GM21723 (cell line): Measurements from ENCODE around the gene SMIM38.

Source experiments
- ATAC-seq: cut with Tn5 transposase; IDR thresholded peaks from one replicate; pipeline ENCODE4 v1.9.1; 2021; ENCODE audit warnings: mild to moderate bottlenecking, moderate library complexity; ENCODE audit not compliant: unreplicated experiment

The SMIM38 gene

DNA sequence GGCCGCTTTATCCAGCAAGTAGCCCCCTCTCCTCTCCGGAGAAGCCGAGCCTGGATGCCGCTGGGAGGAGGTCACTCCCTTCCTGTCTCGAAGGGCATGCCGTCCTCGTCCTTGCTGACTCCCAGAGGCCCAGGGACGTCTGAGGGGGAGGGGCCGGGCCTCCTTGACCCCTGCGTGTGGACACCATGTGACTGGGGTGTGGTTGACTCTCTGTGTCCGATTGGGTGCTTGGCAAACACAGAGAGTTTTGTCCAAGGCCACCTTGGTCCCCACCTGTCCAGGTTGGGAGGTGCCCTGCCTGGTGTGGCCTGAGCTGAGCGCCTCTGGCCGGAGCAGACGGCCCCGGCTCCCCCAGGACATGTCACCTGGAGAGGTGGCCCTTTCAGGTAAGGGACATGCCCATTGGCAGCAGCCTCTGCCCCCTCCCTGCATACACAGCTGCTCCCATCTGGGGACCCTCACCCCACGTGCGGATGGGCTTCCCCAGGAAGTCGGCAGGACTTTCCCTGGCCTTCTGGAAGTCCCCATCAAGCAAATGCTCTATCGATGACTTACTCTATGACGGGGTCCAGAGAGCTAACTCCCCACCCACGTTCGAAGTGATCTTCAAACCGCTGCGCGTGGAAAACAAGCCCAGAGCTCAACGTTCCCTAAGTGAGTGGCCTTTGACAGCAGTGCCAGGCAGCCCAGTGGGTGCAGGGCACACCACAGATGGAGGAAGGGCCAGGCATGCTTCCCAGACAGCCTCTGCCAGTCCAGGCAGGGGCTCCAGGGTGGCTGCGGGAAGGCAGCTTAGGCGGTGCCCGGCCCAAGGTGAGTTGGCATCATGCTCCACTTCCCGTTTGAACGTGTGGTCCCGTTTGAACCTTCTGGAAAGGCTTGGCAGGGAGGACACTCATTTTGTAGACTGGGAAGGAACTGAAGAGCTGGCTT is at the start of gene SMIM38:
TSS of gene SMIM38 (plus strand) at position 634 of the 933 bp plus-strand sequence. CDS start 1,912 bp downstream, outside the sequence.
- no peak for ATAC-seq

DNA sequence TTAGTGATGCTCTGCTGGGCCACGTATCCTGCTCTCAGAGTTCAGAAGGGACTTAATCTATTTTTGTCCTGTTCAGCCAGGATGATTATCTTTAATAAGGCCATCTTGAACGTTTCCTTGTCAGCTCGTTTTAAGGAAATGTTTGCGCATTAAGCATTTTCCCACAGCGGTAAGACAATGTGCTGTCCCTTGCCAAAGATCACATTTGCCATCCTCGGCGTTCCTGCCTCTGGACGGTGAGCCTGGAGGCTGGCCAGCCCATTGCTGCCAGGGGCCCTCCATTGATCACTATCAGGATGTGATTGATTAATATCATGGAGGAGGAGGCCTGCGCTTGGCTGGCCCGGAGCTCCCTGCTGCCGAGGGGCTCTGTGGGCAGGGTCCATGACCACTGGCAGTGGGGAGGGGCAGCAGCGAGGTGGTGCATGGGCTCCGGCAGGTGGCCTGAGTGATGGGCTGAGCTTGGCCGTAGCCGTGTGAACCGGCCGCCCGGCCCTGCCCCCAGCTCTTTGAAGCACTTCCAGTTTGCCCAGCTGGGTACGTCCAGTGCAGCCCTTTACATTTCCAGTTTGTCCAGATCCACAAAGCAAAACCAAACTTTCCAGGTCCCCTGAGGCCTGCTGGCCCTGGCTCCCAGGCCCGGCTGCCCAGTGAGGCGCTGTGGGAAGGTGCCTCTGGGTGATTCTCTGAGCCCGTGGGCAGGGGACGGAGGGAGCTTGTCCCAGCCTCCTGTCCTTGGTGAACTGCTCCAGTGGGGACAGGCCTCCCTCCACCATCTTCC is 49.5 kb upstream of the SMIM38 start:
- no peak for ATAC-seq

DNA sequence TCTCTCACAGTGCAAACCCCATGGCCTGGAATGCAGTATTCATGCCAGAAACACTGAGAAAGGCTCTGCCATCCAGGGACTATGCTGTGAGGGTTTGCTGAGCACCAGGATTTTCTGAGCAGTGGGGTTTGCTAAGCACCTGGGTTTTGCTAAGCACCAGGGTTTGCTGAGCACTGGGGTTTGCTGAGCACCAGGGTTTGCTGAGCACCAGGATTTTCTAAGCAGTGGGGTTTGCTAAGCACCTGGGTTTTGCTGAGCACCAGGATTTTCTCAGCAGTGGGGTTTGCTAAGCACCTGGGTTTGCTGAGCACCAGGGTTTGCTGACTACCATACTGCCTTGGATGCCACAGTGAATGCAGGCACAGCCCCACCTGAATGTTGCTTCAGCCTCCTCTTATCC is 48.3 kb upstream of the SMIM38 start:
- ATAC-seq, result no peak

DNA sequence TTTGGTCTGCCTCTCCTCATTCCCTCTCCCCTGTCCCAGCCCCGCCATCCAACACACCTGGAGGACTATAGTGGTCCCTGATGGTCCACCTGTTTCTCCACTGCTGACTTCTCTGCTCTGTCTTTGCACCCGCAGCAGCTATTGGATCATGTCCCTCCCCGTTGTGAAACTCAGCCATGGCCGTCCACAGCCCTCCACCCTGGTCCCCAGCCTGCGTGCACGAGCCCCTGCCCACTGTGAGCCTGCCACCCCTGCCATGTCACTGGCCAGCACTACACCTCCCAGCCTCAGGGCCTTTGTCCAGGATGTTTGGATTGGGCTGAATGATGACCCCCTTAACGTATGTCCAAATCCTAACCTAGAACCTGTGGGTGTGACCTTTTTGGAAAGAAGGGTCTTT is 47.7 kb upstream of the SMIM38 start:
- ATAC-seq, result no peak

DNA sequence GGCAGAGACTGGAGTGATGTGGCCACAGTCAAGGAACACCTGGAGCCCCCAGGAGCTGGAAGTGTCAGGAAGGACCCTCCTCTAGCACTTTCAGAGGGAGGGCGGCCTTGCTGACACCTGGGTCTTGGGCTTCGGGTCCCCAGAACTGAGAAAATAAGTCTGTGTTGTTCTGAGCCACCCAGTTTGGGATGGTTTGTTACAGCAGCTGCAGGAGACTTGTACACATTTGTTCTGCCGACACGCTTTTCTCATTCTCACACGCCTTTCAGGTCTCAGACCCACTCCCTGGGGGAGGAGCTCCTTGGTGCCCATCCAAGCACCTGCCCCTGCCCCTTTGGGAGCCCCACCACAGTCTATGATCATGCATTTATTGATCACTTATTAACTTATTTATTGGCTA is 47.2 kb upstream of the SMIM38 start:
- ATAC-seq, result no peak

DNA sequence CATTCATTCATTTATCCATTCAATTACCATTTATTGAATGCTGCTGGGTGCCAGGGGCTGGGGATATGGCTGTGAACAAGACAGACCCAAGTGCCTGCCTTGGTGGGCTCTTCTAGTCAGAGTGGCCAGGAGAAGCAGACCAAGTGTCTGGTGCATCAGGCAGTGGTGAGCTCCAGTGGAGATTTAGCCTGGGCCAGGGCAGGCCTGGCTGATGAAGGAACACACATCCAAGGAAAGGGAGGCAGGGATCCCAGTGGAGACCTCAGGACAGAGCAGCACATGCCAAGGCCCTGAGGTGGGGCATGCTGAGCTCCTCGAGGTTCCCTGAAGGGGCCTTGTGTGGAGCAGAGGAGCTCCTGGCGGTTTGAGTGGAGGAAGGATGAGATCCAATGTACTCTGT is 46.6 kb upstream of the SMIM38 start:
- ATAC-seq, result no peak

DNA sequence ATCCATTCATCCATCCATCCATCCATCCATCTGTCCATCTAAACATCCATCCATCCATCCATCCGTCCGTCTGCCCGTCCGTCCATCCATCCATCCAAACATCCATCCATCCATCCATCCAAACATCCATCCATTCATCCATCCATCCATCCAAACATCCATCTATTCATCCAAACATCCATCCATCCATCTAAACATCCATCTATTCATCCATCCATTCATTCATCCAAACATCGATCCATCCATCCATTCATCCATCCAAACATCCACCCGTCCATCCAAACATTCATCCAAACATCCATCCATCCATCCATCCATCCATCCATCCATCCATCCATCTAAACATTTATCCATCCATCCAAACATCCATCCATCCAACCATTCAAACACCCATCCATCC is 45.3 kb upstream of the SMIM38 start:
- ATAC-seq, result no peak

DNA sequence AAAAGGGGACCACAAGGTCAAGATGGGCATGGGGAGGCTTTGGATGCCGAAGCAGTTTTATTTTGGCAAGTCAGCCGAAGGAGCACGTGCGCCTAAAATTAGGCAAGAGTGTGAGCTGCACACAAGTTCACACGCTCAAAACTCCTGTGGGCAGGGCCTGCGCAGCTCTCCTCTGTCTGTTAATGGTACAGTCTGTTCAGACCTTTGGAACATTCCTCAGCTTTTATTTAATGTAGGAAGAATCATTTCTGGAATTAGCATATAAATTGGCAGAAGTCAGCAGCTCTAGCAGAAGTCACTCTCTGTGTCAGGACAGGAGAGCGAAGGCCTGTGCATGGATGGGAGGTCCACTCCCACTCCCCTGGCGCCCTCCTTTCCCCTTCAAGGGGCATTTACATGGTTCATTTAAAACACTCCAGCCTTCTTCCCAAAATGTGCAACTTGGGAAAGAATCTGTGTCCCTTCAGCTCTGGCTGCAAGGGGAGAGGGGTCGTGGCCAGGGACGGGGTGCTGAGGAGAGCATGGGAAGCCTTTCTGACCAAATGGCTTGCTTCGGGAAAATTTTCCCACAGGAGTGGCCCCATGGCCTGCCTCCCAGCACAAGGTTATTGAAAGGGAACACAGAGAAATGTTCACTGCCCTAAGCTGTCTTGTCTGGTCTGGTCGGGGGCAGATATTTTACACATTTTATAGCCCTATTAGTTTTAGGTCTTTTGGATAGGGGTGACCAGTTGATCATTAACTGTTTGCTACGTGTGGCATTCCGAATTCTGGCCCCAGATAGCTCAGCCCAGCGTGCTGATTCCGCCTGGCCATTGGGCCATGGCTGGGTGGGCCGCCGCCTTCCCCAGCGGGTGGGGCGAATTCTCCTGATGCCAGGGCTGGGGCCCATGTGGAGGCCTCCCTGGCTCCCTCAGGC is 43.9 kb upstream of the SMIM38 start:
- no peak for ATAC-seq

DNA sequence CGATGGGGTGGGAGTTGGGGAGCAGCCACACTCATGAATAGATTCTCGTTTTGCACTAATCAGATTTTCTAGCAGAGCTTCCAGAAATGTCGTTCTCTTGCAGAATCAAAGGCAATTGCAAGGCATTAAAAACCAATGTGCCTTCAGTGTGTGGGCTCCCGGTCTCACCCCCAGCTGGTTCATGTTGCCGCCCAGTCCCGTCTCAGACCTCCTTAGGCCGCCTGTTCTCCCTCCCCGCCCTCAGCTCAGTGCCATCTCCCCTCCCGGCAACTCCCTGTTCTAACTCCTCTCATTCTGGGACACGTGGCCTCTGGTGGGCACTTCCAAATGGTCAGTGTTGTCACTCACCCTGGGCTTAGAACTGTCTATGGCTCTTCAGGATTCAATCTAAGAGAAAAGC is 42.5 kb upstream of the SMIM38 start:
- ATAC-seq, result no peak

DNA sequence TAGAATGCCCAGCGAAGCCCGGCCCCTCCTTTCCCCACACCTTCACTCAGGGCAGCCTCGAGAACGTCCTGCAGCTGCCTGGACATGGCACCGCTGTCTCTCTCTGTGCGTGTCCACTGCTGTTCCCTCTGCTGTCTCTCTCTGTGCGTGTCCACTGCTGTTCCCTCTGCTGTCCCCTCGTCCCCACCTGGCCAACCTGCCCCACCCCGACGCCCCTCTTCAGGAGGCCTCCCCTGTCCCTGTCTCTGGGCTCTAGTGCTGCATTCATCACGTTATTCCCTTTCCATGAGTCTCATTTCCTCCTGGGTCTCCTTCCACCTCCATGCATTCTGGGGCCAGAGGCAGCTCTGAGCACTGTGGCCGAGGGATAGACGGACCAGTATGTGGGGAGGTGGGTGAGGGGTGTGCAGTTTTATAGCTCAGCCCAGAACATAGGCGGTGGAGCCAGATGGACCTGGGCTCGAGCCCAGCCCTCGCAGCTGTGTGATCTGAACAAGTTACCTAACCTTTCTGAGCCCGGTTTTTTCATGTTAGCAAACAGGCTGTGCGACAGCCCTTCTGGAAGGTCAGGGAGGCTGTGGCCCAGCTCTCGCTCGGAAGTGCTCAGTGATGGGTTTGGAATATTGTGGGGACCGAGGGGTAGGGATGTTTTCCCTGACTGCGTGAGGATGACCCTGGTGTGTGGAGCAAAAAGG is 41.9 kb upstream of the SMIM38 start:
- no peak for ATAC-seq

DNA sequence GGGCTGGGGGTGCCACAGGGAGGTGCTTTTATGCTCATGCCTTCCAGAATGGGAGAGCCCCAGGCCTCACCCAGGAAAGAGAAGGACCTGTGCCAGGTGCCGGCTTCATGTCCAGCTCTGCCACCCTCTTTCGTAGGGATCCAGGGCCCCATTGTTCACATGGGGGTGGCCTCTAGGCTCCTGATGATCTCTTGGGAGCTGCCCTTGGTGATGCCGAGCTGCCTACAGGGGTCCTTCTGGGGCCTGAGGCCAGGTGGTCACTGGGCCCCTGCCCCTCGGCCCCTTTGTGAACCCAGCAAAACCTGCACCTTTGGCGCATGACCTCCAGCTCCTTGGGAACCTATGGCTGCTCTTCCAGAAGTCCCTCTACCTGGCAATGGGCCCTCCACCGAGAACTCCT is 41.4 kb upstream of the SMIM38 start:
- ATAC-seq, result no peak

DNA sequence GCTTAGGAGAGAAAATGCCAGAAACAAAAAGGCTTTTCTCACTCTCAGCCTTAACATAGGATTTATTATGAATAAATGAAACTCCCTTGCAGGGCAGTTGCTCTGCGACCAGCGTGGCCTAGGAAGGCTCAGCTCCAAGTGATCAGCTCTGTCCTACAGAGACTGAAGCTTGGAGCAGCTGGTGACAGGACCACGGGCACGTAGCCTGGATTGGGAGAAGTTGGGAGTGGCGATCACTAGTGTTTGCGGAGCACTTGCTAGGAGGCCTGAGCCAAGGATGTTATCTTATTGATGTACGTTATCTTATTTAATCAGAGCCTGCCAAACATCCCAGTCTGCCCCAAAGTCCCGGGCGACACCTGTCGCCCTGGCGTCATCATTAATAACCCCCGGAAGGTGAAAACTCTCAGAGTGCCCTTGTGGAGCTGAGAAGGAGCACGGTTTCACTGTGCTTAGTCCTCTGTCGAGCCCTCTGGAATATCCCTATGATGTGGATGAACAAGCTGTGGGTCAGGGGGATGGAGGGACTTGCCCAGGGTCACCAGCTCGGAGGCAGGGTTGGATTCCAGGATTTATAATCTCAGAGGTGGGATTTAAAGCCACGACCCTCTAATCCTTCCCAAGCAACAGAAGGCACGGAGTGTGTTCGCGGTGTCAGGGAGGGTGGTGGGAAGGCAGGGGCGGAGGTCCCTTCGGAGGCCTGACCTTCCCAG is 40.8 kb upstream of the SMIM38 start:
- ATAC-seq, result no peak

DNA sequence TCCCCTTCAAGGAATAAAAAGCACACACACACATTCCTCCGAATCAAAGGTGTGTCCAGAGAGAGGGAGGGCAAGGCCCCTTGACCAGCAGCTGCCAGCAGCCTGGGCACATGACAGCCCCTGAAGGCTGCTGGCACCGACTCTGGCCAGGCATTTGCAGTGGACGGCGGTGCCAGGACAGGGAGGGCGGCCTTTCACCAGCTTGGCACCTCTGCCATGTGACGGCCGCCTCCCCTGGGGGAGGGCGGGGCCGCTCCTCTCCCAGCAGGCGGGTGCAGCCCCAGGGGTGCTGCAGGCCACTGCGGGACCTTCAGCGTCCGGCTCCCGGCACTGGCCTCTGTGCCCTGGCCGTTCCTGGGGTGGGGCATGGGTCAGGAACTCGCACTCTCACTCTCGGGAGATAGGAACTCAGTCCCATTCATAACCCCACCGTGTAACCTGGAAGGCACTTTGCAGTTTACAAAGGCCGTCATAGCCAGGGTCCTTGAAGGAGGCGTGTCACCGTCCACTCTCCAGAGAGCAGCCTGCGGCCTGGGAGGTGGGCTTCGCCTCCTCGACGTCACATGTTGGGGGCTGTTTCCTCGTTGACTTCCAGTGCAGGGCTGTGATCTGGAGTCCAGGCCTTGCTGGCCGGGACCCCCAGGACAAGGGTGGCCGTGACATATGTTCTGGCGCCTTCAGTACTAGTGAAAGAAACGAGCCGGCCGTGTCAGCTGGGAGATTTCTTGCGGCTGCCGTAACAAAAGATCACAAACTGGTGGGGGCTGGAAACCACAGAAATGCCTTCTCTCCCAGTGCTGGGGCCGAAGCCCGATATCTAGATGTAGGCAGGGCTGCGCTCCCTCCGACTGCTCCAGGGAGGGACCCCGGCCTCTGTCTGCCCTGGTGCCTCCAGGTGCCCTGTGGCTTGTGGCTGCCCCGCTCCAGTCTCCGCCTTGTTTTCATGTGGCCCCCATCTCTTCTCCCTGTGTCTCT is 39.9 kb upstream of the SMIM38 start:
- no peak for ATAC-seq

DNA sequence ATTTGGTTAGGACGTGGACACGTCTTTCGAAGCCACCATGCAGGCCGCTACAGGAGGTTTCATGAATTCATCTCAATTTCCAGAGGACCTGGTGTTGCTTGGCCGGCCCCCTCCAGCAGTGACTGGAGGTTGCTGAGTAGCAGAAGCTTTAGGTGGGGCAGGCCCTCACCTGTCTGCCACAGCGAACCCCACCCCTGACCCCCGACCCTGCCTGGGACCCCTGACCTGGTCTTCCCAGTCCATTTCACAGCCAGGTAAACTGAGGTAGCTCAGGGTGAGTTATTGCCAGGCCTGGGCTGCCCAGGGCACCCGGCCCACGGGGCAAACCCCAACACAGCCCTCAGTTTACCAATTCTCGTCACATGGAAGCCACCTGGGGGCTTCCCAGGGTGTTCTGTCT is 39.1 kb upstream of the SMIM38 start:
- no peak for ATAC-seq

DNA sequence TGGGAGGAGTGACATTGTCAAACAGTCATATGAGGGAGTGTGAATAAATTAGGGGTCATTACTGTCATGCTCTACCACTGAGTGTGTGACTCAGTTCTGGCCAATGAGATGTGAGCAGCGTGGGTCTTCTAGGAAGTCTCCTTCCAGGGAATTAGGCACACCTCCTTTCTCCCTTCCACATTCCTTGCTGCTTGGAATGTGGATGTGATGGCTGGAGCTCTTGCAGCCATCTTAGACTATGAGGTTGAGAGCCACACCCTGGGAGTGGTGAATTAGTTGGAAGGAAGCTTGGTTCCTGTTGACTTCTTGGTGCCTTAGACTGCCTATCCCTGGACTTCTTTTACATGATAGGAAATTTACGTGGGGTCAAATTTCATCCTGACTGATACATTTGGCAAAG is 36.5 kb upstream of the SMIM38 start:
- no peak for ATAC-seq

DNA sequence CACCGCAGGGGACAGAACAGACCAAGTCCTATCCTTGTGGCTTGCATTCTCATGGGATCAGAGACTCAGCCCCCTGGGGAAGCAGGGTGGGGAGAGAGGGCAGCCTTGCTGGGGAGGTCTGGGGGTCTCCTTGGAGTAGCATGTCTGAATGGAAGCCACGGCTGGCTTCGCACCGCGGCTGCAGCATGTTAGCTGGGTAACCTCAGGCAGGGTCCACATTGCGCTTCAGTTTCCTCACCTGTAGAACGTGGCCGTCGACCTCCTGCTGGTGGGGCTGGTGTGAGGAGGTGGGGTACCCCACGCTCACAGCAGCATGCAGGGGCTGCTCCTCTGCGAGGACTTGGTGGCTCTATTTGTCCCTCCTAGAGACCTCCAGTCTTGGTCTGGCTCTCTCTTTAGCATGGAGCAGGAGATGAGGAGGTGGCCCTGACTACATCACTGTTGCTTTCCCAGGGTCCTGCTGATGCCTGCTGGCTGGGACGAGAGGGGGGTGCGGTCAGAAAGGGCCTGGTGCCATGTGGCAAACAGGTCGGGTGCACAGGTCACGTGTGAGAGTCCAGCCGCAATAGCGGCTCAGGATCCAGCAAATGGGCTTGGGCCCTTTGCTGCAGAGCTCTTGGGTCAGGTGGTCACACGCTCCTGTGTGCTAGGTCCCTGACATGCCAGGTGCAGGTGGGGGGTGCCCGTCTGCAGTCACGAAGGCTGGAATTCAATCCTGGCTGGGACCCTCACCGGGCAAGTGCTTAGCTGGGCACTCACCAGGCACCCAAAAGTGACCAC is 35.4 kb upstream of the SMIM38 start:
- ATAC-seq, result no peak

DNA sequence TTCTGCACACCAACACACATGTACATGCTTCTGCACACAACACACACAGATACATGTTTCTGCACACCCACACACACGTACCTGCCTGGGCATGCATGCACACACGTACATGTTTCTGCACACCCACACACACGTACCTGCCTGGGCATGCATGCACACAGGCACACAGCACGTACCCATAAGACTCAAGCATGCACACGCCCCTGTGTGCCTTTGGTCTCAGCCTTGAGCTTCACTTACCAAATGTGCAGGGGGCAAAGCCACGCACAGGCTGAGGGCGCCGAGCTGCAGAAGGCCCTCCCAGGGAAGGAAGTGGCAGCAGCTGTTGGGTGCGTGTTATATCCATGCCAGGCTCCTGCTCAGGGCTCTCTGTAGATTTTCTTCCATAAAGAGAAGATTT is 34.7 kb upstream of the SMIM38 start:
- ATAC-seq, result no peak
